Kidney (tissue), 14 donors: ENCODE results near the gene SNAPC4. TPM values are rescaled to one million over a fixed set of nuclear protein-coding genes. Genes with fewer than 3 reads are reported as not detected.
A peak's percentile ranks its signal among the peaks of the same experiment; 100 is the strongest.

Experiments used
- DNase-seq, 5 donors: peaks; one replicate each; pipeline ENCODE4 v3.0.0-alpha.2; 2013 to 2020
- FAIRE-seq: peaks from 2 replicates; lab custom pipeline; 2012; peaks lifted over from hg19 to GRCh38; lab: Jason Lieb, UNC
- H3K27ac ChIP-seq, 2 donors: one replicate each; pipeline ENCODE4 v1.7.0; 2013; ENCODE audit warnings: low read depth in 2 of 2, low read length in 2 of 2, inconsistent platforms in 1 of 2
- H3K27me3 ChIP-seq: one replicate; pipeline ENCODE4 v1.7.1; 2013; ENCODE audit warnings: low read length, inconsistent platforms; ENCODE audit not compliant: control insufficient read depth, insufficient read depth
- H3K36me3 ChIP-seq, 3 donors: one replicate each; pipeline versions ENCODE4 v1.7.0 to v1.7.1; 2013; ENCODE audit warnings: low read length in 3 of 3, control low read depth in 1 of 3, inconsistent platforms in 1 of 3; ENCODE audit not compliant: insufficient read depth in 3 of 3, control insufficient read depth in 2 of 3
- H3K4me1 ChIP-seq, 3 donors: one replicate each; pipeline versions ENCODE4 v1.7.0 to v1.7.1; 2013; ENCODE audit warnings: low read length in 3 of 3, inconsistent platforms in 1 of 3, low read depth in 1 of 3; ENCODE audit not compliant: control insufficient read depth in 2 of 3, insufficient read depth in 2 of 3
- H3K4me3 ChIP-seq, 3 donors: one replicate each; pipeline versions ENCODE4 v1.7.0 to v1.8.1; 2013; ENCODE audit warnings: low read length in 3 of 3, control low read depth in 1 of 3, inconsistent platforms in 1 of 3
- H3K9ac ChIP-seq, 3 donors: one replicate each; pipeline versions ENCODE4 v1.7.0 to v1.7.1; 2013; ENCODE audit warnings: low read length in 3 of 3, control low read depth in 1 of 3, inconsistent platforms in 1 of 3
- H3K9me3 ChIP-seq, 3 donors: one replicate each; pipeline versions ENCODE4 v1.7.0 to v1.7.1; 2013; ENCODE audit warnings: low read length in 3 of 3, control low read depth in 1 of 3, inconsistent platforms in 1 of 3; ENCODE audit not compliant: control insufficient read depth in 2 of 3, insufficient read depth in 1 of 3
- intact Hi-C: fragments of 100-400 bp; cut with DNase I; formaldehyde crosslinking; loops from one replicate; pipeline ENCODE4 v1.11.1; 2022
- polyA plus RNA-seq: library from polyadenylated mRNA; stranded (reverse); fragments of 350-450 nt; fragmentation: Illumina TruSeq; extraction: RNeasy Lipid Tissue Mini Kit (QIAGEN cat#74804); gene quantifications from one replicate; pipeline ENCODE4 v1.2.3, GENCODE V29; 2014; ENCODE audit warnings: low read depth, low replicate concordance; ENCODE audit not compliant: insufficient read depth
- total RNA-seq: library from RNA; stranded (reverse); fragmentation: NEBNext Ultra II Directional; extraction: Animal tissue kit (Norgen Biotek cat#: 25700); gene quantifications from one replicate; pipeline ENCODE4 v1.2.1, GENCODE V29; 2021
- TF ChIP-seq, protein P1 (sequence below): IDR thresholded peaks from 3 replicates; pipeline ENCODE4 v1.5.1; 2012; ENCODE audit warnings: mild to moderate bottlenecking, moderate library complexity, borderline replicate concordance; ENCODE audit not compliant: insufficient read depth; ENCODE audit errors: extremely low read depth
- donor health status: control.
- donor health status: control.
- donor health status: control.
- donor health status: control.
- donor health status: control.
- donor health status: DM: yes; HTN: yes; CAD: no.
- donor health status: Normal renal cell carcinoma (clear cell type).

The SNAPC4 gene
- total and polyA plus RNA-seq, 2 donors from 2014 or later = 3.2 to 11.0 TPM

DNA sequence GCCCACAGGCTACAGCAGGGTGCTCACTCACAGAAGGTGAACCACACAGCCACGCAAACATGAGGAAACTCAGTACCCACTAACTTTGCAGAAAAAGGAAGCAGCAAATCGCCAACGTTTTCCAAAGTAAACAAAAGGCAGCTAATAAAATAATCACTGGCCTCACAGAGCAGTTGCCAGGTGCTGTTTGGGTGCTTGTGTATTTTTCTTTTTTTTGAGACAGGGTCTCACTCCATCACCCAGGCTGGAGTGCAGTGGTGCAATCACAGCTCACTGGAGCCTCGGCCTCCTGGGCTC, 3.8 kb downstream of the SNAPC4 start:
- Histone ChIP-seq H3K4me1 (peaks cover 0 to 14% (median 4%) of the 10 kb centered on the region in 3 donors), H3K27ac (no peak overlapping the region), H3K4me3 (no peak overlapping the region), H3K27me3 (no peaks in the 10 kb centered on the region), H3K9ac (no peak overlapping the region), H3K9me3 (no peaks in the 10 kb centered on the region), H3K36me3 (peaks cover 0 to 30% (median 22%) of the 10 kb centered on the region in 3 donors)
- TF ChIP-seq, protein P1, sequence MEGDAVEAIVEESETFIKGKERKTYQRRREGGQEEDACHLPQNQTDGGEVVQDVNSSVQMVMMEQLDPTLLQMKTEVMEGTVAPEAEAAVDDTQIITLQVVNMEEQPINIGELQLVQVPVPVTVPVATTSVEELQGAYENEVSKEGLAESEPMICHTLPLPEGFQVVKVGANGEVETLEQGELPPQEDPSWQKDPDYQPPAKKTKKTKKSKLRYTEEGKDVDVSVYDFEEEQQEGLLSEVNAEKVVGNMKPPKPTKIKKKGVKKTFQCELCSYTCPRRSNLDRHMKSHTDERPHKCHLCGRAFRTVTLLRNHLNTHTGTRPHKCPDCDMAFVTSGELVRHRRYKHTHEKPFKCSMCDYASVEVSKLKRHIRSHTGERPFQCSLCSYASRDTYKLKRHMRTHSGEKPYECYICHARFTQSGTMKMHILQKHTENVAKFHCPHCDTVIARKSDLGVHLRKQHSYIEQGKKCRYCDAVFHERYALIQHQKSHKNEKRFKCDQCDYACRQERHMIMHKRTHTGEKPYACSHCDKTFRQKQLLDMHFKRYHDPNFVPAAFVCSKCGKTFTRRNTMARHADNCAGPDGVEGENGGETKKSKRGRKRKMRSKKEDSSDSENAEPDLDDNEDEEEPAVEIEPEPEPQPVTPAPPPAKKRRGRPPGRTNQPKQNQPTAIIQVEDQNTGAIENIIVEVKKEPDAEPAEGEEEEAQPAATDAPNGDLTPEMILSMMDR = no peak
- intact Hi-C loops = no loop called here
- no peak for DNase-seq
- FAIRE-seq = no peak

DNA sequence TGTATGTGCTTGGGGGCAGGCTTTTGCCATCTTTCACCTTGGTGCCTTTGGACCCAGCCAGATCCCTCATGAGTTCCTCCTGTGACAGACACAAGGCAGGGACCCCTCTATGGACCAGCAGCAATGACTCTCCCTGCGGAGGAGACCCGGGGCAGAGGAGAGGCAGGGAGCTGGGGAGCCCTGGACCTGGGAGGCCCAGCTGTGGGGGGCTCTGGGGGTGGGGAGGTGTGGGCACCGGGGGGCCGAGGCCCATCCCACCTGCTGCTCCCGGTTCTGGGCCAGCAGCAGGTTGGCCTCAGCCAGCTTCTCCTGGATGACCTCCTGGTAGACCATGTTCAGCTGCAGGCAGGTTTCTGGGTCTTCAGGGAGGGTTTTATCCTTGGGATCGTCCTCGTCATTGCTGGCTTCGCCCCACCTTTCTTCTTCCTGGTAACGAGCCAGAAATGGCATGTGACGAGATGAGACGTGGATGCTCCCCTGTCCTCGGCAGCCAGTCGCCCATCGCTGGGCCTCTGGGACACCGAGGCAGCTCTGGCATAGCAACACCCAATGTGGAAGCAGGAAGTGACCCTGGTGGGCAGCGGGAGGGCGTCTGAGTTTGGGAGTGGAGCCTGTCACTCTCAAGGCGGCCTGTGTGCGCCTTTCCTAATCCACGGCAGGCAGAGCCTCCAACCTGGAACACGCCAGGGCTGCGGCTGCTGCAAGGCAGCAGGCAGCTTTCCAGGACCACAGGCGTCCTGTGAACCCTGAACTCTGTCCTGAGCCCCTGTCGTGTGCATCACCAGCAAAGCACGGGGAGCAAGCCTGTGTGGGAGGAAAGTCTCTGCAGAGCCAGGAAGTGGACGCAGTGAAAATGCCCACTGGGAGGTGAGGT, 4.4 kb downstream of the SNAPC4 start:
- no peak overlapping the region for H3K27ac ChIP-seq
- H3K4me1 ChIP-seq = peaks cover 0 to 13% (median 4%) of the 10 kb centered on the region in 3 donors
- H3K36me3 ChIP-seq = peaks cover 0 to 30% (median 22%) of the 10 kb centered on the region in 3 donors
- no peak overlapping the region for H3K4me3 ChIP-seq
- DNase-seq = no peak
- TF ChIP-seq, protein P1 = no peak
- intact Hi-C loops = no loop called here
- no peaks in the 10 kb centered on the region for H3K27me3 ChIP-seq
- no peak for FAIRE-seq
- H3K9ac ChIP-seq = no peak overlapping the region
- no peaks in the 10 kb centered on the region for H3K9me3 ChIP-seq

DNA sequence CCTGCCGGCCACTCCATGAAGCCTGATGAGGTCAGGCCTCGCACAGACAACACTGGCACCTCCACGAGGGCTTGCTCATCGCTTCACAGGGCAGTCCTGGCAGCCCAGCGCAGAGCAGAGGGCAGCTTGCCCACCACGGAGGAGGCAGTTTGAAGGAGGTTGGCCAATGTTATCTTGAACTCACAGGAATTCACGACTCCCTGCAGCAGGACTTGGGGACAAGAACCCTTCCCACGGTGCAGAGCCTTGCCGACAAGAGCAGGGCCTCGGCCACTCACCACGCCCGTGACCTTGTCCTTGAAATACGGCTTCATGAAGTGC, 5.0 kb downstream of the SNAPC4 start:
- no peak overlapping the region for H3K9ac ChIP-seq
- peaks cover 0 to 30% (median 22%) of the 10 kb centered on the region in 3 donors for H3K36me3 ChIP-seq
- peaks cover 0 to 9% (median 4%) of the 10 kb centered on the region in 3 donors for H3K4me1 ChIP-seq
- H3K27me3 ChIP-seq = no peaks in the 10 kb centered on the region
- no peaks in the 10 kb centered on the region for H3K9me3 ChIP-seq
- intact Hi-C loops = no loop called here
- FAIRE-seq (no peak), DNase-seq (peak in 1 of 5 donors; percentile 61)
- TF ChIP-seq, protein P1 = no peak
- H3K4me3 ChIP-seq = no peak overlapping the region
- no peak overlapping the region for H3K27ac ChIP-seq
